NCI-H1694 treated with DMSO at 0.1 percent for 48 hours (cell line): ENCODE data around the gene CPNE5.
A peak's percentile ranks its signal among the peaks of the same experiment; 100 is the strongest.

Experiments used
- DNase-seq: peaks from one replicate; lab custom pipeline; 2025; lab: John Stamatoyannopoulos, UW

CPNE5 gene

GRCh38 chr6:36791085-36791484, 48.2 kb downstream of the CPNE5 start:
- no peak for DNase-seq

DNA sequence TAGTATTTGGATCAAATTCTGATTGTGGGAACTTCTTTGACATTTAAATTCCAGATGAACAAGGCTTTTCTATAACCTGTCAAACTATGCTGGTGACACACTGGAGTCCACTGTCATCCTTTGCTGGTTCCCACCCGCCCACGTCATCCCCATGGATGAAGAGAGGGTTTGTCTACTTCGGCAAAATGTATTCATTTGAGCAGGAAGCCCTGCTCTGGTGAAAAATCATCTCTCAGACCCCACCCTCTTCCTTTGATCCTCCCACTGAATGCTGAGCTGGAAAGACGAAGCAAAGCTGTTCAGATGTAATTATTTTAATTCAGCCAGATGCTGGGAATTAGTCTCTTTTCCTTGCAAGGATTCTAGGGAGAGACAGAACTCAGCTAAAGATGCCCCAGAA, 50.5 kb downstream of the CPNE5 start:
- DNase-seq = no peak

GRCh38 chr6:36788186-36788585, 51.1 kb downstream of the CPNE5 start:
- DNase-seq = no peak

- no peak for DNase-seq
Measured at GRCh38 chr6:36787210-36787609, 52.0 kb downstream of the CPNE5 start.

DNA sequence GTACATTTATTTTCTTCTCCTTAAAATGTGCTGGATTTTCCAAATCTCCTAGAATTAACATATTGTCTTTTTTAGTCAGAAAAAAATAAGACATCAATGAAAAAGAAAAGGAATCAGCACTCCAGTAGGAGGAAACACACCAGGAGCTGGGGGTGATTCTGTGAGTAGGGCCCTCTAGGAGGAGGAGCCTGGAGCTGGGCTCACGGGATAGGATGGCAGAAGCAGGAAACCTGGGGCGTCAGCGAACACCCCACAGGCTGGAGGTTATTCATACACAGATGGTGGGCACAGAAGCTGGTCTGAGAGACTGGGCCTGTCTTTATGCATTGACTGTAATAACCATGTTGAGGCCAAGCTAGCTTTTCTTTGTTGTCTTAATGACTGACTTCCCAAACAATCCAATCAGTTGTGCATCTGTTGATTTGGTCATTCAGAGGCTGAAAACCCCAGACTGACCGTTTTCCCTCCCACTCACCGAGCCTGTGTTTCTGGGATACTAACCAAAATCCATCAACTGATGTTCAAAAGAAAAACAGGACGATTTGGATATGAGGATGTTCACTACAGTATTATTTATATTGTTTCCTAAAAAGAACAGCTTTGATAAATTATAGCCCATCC, 53.1 kb downstream of the CPNE5 start:
- no peak for DNase-seq

DNA sequence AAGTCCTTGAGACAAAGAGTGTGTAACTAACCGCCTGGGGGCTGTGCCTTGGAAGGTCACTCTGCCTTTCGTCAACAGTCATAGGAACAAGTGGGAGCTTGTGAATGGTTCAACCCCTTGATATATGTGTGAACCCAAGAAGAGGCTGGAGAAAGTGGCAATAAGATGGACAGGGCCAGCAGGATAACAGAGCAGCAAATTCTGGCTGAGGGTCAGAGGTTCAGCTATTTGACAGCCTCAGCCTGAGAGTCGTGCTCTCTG, 54.9 kb downstream of the CPNE5 start:
- no peak for DNase-seq

GRCh38 chr6:36783603-36784375, 55.5 kb downstream of the CPNE5 start:
- no peak for DNase-seq

DNA sequence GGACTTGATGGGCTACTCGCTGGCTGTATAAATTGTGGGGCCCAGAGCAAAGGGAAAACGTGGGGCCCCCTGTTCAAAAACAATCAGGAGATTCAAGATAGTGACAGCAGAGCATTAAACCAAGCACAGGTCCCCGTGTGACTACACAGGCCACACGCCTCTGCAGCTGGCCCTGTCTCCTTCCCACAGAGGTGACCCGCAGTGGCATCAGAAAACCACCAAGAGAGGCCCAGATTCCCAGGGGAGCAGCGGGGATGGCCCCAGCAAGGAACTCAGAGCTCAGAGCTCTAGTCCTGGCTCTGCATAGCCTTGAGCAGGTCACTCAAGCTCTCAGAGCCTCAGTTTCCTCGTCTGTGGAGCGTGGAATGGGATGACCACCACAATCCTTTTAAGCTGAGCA, 57.6 kb downstream of the CPNE5 start:
- no peak for DNase-seq

- no peak for DNase-seq
Measured at GRCh38 chr6:36780442-36781177, 58.6 kb downstream of the CPNE5 start.

DNA sequence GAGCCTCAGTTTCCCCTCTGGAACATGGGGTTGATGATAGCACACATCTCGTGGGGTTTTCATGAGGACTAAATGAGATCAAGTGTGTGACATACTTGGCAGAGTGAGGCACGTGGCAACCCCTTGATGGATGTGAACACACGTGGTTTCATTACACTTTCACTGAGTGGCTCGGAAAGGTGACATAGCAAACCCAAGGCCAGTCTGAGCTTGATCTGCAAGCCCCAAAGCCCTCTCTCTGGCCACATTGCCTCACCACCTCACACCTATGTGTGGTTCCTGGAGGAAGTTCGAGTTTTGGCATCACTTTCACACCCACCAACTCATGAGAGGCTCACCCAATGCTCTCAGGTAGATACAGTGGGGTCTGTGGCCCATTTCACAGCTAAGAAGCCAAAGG, 60.0 kb downstream of the CPNE5 start:
- DNase-seq = no peak

DNA sequence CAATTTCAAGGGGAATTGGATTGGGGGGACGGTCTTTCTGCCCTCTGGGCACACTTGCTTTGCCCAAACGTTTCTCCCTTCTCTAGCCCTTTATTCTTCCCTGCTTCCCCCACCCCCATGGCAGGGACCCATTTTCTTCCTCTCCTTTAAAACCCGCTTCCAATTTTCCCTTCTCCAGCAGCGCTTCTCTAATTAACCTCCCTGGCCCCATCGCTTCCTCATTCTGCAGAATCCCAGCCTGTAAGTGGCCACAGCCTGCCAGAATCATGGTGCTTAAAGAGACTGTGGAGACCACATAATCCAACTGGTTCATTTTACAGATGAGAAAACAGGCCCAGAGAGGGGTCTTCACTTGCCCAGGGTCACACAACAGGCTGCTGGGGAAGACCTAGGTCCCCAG, 61.4 kb downstream of the CPNE5 start:
- DNase-seq = no peak

- no peak for DNase-seq
Measured at GRCh38 chr6:36776167-36776566, 63.1 kb downstream of the CPNE5 start.

- peak; percentile 96 for DNase-seq
Measured at GRCh38 chr6:36774331-36774730, 64.9 kb downstream of the CPNE5 start.

- DNase-seq = no peak
Measured at GRCh38 chr6:36772397-36772796, 66.8 kb downstream of the CPNE5 start.

DNA sequence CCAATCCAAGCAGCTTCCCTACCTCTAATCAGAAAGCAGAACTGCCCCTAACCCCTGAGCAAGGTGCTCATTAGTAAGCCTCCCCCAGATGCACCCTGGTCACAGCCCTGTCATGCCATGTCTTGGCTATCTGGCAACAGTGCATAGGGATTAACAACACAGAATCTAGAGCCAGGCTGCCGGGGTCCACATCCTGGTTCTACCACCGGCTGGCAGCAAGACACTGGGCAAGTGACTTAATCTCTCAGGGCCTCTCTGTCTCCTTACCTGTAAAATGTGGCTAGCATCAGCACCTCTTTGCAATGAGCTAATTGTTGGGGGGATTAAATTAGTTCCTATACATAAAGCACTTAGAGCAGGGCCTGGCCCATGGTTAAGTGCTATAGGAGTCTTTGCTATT, 68.1 kb downstream of the CPNE5 start:
- no peak for DNase-seq

DNA sequence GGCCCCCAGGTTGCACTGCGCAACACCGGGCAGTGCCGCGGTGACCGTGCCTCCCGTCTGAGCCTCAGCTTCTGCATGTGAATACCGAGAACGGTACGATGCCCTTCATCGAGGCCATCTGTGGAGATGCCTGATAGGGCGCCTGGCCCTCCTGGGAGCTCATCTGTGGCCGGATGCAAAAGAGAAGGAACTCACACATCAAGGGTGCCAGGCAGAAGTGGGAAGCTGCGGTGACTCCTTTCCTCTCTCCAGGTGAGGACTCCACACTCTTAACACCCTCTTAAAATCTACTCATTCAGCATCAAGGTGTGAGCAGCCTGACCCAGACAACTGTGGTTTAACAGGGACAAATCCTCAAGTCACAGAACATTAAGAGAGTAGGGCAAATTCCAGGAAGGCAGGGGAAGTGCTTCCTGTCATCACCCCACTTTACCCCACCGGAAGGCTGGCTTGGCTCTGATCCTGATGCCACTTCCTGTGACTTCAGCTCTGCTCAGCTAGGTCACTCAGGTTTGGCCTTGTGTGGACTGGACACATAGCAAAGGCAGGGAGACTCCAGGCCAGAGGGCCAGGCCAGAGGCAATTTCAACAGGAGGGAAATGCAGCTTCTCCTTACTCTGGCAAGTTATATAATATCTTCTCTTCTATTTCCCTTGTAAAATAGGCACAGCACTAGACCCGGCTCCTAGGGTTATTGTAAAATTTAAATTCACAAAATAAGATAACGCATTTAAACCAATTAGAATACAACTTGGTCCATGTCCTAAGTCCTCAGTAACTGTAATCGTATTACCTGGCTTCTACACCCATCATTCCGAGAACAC, 69.4 kb downstream of the CPNE5 start:
- DNase-seq = no peak

GRCh38 chr6:36769183-36769675, 70.0 kb downstream of the CPNE5 start:
- DNase-seq = no peak

DNA sequence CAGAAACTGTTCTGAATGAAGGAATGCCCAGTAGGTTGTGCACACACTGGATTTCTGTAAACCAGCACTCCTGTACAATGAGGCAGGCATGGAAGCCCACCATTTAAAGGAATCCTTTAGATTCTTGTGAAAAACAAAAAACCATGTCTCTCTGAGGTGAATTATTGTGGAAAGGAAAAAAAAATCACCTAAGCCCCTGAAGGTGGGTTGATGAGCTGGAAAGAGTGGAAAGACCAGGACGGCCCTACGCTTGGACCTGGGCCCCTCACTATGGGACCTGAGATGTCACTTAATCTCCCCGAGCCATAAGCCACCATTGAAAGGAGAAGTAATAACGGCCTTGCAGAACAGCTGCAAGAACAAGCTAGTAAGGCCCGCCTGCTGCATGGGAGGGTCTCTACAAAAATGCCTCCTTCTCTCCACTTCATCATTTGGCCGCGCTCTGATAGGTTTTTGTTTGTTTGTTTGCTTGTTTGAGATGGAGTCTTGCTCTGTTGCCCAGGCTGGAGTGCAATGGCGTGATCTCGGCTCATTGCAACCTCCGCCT, 72.8 kb downstream of the CPNE5 start:
- no peak for DNase-seq

DNA sequence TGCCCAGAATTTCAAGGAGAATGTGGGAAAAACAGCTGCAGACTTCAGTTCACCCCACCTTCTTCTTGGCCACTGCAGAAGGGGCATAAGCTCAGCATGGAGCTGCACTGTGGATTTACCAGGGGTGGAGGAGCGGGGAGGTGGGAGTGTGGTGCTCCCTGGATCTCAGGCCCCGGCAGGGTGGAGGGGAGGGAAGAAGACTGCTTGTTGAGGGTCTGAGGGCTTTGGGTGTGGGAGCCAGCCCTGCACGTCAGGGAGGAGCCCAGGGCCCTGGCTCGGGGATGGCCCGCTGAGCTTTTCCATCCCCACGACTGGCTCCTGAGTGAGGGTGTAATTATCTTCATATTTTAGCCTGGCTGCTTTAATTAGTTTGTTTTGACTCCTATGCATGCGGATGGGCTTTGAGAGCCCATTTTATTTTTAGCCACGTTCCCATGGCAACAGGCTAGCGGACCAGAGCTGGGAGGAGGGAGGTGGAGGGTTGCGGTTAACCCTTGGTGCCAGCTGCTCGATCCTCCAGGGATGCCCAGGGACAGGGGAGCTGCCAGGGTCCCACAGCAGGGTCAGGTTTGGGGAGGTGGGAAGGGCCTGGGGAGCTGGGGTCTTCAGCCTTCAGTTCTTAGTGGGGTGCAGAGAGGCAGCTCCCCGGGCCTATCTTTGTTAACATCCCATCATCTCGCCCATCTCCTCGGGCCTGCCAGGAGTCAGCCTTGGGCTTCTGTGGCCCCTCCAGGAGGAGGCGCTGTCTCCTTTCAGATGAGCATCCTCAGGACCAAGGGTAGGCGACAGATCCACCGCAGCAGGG, 73.4 kb downstream of the CPNE5 start:
- peak; percentile 82 for DNase-seq

DNA sequence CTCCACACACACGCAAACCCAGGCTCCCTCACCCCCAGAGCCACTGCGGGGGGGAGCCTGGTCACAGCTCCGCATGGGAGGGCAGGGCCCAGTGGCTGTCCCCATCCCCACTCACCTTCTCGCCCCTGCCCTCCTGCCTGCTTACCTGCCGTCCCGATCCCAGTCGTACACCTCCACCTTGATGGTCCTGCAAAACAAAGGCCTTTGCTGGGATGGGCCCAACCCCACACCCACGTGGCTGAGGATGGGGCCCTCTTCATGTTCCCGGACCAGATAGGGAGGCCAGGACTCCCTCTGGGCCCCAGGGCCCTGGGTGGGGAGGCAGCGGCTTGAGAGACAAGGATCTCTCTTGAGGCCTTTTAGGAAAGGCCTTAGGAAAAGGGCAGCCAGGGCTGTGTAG, 74.1 kb downstream of the CPNE5 start:
- no peak for DNase-seq

GRCh38 chr6:36762123-36762522, 77.1 kb downstream of the CPNE5 start:
- no peak for DNase-seq
